SKM-1 treated with dmso at 0.1 percent for 144 hours (cell line): Measurements from ENCODE around the gene PLA2G3.

Source experiments
- DNase-seq: peaks from one replicate; lab custom pipeline; 2025; ENCODE audit not compliant: unreplicated experiment; lab: John Stamatoyannopoulos, UW

Gene PLA2G3

DNA sequence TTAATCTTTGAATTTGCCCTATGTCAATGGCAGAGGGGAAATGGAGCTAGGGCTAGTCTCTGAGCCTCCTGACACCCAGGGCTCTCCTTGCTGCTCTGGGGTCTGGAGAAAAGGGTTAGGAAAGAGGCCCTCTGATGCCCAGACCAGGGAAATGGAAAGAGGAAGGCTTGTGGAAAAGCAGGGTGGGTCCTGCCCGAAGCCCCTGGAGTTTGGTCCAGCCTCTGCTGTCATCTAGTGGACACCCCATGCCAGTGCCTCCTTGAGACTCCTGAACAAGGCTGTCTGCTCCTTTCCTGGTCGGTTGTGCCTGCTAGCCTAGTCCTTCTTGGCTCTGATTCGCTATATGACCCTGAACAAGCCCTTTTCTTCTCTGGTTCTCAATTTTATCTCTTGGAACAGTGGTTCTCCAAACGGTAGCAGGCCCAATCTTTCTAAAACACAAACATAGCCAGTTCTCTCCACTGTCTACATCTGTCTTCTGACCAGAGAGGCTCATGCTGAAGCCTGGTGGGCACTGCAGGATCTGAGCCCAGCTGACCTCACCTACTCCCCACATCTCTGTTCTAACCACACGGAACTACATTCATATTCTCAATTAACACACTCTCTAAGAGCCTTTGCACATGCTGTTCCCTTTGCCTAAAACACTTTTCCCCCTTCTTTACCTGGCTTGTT lies 8.8 kb upstream of the PLA2G3 start:
- peak; percentile 66 for DNase-seq

DNA sequence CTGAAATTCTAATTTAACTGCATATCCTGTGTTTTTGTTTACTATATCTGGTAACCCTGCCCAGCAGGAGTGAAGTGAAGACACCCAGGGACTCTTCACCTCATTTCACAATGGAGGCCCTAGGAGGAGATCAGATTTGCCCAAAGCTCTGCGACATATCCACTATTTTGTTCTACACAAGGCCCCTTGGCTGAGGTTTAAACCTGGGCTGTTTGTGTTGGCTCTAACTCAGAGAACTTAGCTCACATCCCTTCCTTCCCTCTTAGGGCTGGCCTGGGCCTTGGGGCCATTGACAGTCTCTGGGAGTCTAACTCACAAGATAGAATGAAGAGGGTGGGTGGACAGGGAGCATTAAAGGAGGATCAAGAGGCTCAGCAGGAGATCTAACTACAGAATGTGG lies 8.2 kb upstream of the PLA2G3 start:
- DNase-seq: no peak

DNA sequence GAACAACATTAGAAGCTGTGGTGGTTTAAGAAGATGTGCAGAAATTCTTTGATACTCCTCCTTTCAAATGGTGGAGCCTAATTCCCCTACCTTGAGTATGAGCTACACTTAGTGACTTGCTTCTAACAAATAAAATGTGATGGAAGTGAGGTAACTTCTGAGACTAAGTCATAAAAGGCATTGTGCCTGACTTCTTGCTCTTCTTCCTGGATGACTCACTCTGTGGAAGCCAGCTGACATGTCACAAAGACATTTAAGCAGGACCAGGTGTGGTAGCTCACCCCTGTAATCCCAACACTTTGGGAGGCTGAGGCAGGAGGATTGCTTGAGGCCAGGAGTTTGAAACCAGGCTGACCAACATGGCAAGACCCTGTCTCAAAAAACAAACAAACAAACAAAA lies 3.9 kb upstream of the PLA2G3 start:
- DNase-seq: no peak

DNA sequence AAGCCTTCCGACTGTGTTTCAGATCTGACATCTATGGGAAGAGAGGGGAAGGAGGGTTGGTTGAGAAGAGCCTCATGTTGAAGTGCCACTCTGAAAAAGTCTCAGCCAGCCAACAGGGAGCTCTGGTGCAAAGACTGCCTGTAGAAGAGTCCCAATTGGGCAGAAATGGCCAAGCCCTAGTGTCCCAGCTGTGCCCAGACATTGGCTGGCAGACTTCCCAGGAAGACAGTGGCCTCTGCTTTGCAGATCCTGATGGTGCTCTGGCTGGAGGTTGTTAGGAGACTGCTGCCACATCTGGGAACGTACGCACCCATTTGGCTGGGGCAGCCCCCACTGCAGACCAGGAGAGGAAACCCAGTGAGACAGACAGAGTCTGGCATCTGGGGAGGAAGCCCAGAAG lies 3.2 kb upstream of the PLA2G3 start:
- DNase-seq: no peak

DNA sequence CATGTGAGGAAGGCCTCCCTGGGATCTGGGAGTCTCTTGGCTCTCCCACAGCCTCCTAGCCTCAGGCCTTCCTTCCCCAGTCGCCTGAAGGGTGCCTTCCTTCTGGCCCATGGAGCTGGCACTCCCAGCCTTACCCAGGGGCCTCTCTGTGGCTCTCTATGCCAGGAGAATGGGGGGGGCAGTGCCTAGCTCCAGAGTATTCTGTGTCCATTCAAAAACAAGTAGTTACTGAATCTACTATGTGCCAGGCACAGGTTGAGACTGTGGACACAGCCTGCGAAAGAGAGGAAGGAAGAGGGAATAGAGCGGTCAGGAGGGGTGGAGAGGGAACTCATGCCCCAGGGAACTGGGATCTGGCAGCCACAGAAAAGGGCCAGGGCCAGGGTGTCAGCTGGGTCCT lies 2.7 kb upstream of the PLA2G3 start:
- DNase-seq: no peak

DNA sequence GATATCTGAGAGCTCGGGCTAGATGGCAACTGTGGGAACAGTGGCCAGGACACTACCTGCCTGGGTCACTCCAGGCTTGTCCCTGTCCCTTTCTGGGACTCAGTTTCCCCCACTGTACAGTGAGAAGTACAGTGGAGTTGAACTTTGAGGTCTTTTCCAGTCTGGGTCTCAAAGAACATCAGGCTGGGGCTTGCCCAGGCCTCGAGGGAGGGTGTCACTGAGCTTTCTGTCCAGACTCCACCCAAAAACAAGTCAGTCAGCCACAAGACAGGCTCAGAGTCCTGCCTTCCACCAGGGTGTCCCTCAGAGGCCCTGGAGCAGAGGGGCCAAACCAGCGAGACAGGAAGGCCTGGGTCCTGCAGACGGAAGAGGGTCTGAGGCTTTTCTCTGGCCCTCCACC lies 2.0 kb upstream of the PLA2G3 start:
- DNase-seq: no peak

DNA sequence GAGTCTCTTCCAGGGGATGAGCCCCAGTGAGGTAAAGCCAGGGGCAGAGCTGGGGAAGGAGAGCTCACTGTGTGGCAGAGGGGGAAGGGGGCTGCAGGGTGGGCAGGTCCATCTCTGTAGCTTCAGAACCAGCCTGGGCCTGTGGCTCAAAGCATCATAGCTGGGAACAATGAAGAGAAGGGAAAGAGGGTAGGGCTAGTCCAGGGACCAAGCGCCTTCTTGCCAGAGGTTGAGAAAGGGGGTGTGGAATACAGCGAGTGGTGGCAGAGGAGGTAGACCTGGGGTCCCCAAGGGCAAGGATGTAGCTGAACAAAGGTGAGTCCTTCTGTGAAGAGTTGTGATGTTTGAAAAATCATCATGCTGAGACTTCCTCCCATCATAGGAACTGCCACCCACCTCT lies 1.2 kb upstream of the PLA2G3 start:
- no peak for DNase-seq

DNA sequence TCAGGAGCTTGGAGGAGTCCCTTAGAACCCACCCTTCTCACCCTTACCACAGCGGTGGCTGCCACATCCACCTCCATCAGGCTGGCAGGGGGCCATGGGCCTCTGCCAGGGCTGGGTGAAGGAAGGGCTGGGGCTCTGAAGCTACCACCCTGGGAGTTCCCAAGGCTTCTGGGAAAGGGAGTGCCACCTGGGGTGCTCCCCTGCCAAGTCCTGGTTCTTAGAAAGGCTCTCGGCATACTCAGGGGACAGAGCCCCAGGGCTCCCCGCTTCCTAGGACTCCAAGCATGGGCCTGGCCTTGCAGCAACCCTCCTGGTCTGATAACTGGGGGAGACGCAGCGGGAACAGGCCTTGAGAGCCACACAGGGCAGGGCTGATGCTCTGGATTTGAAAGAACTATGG lies 438 bp upstream of the PLA2G3 start:
- DNase-seq: no peak

DNA sequence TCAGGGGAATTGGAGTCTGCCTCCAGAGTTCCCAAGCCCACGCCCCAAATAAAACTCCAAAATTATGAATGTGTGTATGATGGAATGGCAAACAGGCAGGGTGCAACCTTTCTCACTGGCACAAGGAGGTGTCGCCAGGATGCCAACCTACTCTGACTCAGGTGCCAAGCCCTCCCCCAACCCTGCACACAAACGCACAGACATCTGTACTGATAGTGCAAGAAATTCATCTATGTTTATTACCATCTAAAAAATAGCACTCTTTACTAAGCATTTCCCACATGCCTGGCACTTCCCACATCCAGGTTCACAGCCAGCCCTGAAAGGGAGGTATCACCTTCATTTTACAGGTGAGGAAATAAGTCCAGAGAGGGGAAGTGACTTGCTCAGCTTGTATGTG lies 1.2 kb downstream of the PLA2G3 start:
- DNase-seq: no peak

DNA sequence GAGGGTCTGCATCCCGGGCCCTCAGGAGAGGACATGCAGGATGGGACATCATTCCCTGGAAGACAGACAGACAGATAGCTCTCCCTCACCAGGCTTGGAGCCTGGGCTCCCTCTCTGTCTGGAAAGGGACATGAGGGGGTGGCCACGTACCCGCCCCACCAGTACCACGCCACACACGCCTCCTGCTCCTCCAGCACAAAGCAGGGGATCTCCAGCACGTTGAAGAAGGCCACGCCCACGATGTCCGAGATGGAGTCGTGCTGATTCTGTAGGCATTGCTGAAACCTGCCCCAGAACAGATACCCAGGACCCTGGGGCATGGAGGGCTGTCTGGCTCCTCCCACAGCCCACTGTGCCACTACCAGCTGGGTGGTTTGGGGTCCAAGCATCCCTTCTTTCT lies 2.2 kb downstream of the PLA2G3 start:
- DNase-seq: no peak

DNA sequence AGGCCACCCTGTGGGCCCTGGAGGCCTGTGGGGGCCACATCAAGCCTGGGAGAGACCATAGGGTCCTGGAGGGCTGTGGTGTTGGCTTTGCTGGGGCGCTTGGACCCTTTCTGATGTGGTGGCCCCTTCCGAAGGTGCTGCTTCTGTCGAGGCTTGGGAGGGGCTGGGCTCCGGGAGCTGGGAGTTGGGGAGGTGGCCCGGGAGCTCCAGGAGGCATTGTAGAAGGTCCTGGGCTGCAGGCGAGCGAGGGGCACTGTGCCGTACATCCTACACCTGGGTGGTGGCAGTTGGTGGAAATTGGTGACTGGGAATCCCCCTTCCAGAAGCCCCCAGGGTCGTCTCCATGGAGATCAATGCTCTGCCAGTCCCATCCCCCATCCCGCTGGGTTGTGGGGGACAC lies 2.6 kb downstream of the PLA2G3 start:
- DNase-seq: no peak

DNA sequence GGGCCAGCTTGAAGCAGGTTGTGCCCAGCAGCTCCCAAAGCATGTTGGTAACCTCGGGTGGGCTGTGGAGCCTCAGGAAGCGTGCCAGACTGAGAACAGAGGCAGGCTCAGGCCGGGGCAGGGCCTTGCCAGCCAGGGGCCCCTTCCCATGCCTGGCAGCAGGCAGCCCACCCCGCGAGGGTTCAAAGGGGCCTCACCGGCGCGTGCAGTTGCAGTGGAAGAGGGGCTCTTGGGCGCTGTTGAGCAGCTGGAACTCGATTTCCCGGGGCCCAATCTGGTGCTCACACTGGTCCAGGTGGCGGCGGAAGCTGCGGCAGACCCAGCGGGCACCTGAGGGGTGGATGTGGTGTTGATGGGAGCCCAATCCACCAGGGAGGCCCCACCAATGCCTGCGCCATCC lies 3.6 kb downstream of the PLA2G3 start:
- no peak for DNase-seq

DNA sequence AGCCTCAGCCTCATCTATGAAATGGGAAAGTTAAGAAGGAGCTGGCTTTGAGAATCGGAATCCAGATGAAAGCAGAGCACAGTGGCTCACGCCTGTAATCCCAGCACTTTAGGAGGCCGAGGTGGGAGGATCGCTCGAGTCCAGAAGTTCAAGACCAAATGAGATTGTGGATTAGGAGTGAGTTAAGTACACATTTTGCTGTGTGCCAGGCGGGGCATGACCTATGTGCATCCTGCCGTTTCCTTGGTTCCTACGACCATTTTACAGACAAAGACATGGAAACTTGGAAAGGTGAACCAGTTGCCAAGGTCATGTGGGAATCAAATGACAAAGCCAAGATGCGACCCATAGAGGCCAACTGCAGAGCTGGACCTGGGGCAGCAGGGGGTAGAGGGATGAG lies 4.2 kb downstream of the PLA2G3 start:
- DNase-seq: no peak

DNA sequence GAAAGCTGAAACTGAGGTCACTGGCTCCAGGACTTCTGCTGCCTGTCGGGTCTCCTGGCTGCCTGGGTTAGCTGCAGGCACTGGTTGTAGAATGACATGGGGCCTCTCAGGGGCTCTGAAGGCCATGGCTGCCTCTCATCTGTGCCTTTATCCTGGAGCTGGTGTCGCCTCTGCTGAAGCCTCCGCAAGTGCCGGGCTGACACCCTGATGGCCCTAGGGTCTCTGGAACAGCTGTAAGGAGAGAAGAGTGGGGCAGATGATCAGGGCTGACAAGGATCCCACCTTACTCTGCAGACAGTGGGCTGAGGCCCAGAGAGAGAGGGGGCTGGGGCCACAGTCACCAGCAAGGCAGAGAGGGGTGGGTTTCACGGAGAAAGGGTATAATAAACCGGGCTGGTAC lies 4.6 kb downstream of the PLA2G3 start:
- no peak for DNase-seq

DNA sequence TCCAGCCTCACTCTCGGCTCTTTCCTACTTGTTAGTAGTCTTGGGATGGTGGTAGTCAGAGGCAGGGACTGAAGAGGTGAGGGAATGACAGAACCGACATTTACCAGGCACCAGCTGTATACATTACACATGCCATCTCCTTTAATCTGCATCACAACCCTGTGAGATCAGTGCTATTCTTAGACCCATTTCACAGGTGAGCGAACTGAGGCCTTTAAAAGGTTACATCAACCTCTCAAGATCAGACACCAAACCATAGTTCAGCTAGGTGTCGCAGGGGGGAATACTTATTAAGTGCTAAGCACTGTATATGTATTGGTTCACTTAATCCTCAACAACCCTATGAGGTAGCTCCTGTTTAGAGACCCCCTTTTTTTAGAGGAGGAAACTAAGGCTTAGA lies 5.6 kb downstream of the PLA2G3 start:
- DNase-seq: no peak

DNA sequence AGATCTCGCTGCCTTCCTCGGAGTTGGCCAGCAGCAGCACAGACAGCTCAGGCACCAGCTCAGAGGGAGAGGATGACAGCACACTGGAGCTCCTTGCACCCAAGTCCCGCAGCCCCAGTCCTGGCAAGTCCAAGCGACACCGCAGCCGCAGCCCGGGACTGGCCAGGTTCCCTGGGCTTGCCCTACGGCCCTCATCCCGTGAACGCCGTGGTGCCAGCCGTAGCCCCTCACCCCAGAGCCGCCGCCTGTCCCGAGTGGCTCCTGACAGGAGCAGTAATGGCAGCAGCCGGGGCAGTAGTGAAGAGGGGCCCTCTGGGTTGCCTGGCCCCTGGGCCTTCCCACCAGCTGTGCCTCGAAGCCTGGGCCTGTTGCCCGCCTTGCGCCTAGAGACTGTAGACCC lies 6.4 kb downstream of the PLA2G3 start:
- DNase-seq: no peak

DNA sequence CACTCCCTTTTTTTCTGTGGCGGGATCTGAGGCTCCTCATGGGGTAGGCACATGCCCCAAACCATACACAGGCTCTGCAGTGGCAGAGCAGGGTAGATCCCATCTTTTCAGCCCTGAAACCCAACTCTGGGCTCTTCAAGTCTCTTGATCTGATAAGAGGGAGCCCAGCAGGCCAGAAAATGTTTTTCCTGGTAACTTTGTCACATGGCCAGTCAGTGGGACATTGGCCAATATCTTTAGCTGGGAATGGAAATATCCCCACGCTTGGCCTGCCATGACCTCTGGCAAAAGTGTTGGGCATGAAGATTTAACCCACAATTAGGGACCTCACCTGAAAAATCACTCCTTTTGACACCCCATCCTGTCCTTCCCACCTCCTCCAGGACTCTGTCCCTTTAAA lies 9.4 kb downstream of the PLA2G3 start:
- DNase-seq: no peak

DNA sequence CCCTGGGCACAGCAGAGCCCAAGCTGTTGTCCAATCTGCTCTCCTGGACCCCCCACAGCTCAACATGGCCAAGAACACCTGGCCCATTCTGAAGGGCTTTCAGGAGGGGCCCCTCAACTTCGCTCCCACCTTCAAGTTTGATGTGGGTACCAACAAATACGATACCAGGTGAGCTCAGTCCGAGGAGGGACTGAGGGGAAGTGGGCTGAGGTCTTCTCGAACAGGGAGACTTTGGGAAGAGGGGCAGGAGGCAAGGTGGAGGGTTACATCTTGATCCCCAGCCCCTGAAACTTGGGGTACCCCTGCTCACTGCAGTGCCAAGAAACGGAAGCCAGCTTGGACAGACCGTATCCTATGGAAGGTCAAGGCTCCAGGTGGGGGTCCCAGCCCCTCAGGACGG lies 12.2 kb downstream of the PLA2G3 start:
- DNase-seq: no peak

DNA sequence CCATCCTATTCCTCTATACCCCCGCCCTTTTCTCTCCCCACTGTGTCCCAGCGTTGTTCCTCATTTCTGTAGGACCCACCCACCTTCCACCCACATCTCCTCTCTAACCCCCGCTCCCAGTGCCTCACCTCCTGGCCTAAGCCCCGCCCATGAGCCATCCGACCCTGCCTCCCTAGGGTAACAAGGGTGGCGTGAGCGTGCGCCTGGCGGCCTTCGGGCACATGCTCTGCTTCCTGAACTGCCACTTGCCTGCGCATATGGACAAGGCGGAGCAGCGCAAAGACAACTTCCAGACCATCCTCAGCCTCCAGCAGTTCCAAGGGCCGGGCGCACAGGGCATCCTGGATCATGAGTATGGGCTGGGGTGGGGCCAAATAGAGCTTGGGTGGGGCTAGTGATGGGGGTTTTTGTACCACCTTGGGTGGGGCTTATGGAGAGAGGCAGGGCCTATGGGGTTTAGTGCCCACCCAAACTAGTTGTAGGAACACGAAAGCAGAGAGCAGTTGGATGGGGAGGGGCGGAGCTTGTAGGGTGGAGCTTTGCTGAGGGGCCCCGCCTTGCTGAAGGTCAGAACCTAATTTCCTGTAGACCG lies 13.0 kb downstream of the PLA2G3 start:
- DNase-seq: no peak

DNA sequence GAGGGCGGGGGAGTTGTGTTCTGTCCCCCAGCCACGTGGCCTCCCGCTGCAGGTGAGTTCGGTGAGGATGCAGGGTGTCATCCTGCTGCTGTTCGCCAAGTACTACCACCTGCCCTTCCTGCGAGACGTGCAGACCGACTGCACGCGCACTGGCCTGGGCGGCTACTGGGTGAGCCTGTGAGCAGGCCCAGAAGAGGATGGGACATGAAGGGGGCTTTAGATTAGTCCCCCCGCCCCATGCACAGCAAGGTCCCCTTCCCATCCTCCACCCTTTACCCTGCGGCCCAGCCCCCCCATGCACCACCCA lies 13.5 kb downstream of the PLA2G3 start:
- DNase-seq: no peak

DNA sequence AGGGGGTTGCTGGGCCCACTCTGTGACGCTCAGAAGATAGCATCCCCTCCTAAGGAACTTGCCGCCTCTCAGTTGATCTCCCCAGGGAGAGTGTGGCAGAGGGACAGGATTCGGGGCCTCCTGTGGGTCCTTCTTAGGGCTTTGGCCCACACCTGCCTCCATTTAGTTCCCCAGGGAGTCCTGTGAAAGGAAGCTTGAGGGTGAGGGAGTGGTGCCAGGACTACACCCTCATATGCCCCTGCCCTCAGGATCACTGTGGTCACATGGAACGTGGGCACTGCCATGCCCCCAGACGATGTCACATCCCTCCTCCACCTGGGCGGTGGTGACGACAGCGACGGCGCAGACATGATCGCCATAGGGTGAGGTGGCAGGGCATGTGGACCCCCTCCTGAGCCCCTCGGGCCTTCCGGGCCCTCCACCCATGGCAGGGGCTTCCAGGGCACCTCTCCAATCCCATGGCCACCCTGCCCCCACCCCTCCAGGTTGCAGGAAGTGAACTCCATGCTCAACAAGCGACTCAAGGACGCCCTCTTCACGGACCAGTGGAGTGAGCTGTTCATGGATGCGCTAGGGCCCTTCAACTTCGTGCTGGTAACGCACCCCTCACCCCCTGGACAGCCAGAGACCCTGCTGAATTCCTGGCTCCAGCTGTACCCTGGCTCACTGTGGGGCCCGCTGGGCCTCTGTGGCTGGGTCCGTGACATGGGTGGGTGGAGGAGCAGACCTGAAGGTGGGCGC lies 14.0 kb downstream of the PLA2G3 start:
- DNase-seq: no peak

DNA sequence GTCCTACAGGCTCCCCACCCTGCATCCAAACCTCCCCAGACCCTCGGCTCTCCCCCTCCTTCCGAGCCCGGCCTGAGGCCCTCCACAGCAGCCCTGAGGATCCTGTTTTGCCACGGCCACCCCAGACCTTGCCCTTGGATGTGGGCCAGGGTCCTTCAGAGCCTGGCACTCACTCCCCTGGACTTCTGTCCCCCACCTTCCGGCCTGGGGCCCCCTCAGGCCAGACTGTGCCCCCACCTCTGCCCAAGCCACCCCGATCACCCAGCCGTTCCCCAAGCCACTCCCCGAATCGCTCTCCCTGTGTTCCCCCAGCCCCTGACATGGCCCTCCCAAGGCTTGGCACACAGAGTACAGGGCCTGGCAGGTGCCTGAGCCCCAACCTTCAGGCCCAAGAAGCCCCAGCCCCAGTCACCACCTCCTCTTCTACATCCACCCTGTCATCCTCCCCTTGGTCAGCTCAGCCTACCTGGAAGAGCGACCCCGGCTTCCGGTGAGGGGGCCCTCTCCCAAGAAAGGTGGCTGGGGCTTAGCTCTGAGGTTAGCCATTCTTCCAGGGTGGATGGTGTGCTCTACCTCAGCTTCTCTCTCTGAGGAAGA lies 14.7 kb downstream of the PLA2G3 start:
- DNase-seq: no peak
